Panc1 (cell line): ENCODE data around the gene TIMM8A.

Experiments
- POLR2AphosphoS5 ChIP-seq: IDR thresholded peaks from 2 replicates; pipeline ENCODE4 v1.6.1; 2012; ENCODE audit warnings: mild to moderate bottlenecking, low read depth, low read length, moderate library complexity
- SIN3A ChIP-seq: IDR thresholded peaks from 2 replicates; pipeline ENCODE4 v1.6.1; 2012; ENCODE audit warnings: low read depth, mild to moderate bottlenecking, low read length, moderate library complexity, borderline replicate concordance; ENCODE audit not compliant: insufficient read depth
- TCF7L2 ChIP-seq: IDR thresholded peaks from 2 replicates; pipeline ENCODE4 v1.6.1; 2011; ENCODE audit warnings: mild to moderate bottlenecking, low read depth, low read length, inconsistent platforms
- TF ChIP-seq, protein P1 (sequence below), 2 experiments: IDR thresholded peaks; 2 replicates each; pipeline ENCODE4 v1.6.1; 2011 to 2012; ENCODE audit warnings: low read depth in 2 of 2, control low read depth in 1 of 2, low read length in 1 of 2, mild to moderate bottlenecking in 1 of 2, moderate library complexity in 1 of 2; ENCODE audit not compliant: insufficient read depth in 1 of 2
- TF ChIP-seq, protein P2 (sequence below): fragments of 450-650 bp; IDR thresholded peaks from 2 replicates; pipeline ENCODE4 v1.5.1; 2017; ENCODE audit warnings: mild to moderate bottlenecking

- TF ChIP-seq, protein P1, sequence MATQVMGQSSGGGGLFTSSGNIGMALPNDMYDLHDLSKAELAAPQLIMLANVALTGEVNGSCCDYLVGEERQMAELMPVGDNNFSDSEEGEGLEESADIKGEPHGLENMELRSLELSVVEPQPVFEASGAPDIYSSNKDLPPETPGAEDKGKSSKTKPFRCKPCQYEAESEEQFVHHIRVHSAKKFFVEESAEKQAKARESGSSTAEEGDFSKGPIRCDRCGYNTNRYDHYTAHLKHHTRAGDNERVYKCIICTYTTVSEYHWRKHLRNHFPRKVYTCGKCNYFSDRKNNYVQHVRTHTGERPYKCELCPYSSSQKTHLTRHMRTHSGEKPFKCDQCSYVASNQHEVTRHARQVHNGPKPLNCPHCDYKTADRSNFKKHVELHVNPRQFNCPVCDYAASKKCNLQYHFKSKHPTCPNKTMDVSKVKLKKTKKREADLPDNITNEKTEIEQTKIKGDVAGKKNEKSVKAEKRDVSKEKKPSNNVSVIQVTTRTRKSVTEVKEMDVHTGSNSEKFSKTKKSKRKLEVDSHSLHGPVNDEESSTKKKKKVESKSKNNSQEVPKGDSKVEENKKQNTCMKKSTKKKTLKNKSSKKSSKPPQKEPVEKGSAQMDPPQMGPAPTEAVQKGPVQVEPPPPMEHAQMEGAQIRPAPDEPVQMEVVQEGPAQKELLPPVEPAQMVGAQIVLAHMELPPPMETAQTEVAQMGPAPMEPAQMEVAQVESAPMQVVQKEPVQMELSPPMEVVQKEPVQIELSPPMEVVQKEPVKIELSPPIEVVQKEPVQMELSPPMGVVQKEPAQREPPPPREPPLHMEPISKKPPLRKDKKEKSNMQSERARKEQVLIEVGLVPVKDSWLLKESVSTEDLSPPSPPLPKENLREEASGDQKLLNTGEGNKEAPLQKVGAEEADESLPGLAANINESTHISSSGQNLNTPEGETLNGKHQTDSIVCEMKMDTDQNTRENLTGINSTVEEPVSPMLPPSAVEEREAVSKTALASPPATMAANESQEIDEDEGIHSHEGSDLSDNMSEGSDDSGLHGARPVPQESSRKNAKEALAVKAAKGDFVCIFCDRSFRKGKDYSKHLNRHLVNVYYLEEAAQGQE (IDR thresholded peaks at IDR 0.05; ENCODE audit: insufficient read depth in 1 of 2, low read depth in 2 of 2, low read length in 1 of 2), result no peak
- TF ChIP-seq, protein P2, sequence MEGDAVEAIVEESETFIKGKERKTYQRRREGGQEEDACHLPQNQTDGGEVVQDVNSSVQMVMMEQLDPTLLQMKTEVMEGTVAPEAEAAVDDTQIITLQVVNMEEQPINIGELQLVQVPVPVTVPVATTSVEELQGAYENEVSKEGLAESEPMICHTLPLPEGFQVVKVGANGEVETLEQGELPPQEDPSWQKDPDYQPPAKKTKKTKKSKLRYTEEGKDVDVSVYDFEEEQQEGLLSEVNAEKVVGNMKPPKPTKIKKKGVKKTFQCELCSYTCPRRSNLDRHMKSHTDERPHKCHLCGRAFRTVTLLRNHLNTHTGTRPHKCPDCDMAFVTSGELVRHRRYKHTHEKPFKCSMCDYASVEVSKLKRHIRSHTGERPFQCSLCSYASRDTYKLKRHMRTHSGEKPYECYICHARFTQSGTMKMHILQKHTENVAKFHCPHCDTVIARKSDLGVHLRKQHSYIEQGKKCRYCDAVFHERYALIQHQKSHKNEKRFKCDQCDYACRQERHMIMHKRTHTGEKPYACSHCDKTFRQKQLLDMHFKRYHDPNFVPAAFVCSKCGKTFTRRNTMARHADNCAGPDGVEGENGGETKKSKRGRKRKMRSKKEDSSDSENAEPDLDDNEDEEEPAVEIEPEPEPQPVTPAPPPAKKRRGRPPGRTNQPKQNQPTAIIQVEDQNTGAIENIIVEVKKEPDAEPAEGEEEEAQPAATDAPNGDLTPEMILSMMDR, result no peak
- TF ChIP-seq POLR2AphosphoS5, result no peak
- TF ChIP-seq SIN3A, result no peak
- no peak for TF ChIP-seq TCF7L2
These were observed 11.4 kb upstream of the TIMM8A start for GRCh38 chrX:101359966-101360365.
